WTC11 (cell line): Measurements from ENCODE around the gene TOP2B. TPM values are rescaled to one million over a fixed set of nuclear protein-coding genes. Genes with fewer than 3 reads are reported as not detected.

Source experiments
- ATAC-seq: fragments of 200-7000 bp; cut with Tn5 transposase; 2 replicates; pipeline ENCODE4 v1.10.0; 2021; ENCODE audit warnings: mild to moderate bottlenecking, moderate library complexity
- CTCF ChIA-PET: fragments of 300-600 bp; sonication (Branson Sonifier 250); formaldehyde crosslinking; loops from one replicate; lab custom pipeline; 2021; ENCODE audit warnings: antibody characterized with exemption; lab: Charles Lee
- POLR2A ChIA-PET: fragments of 350-600 bp; sonication (Branson Sonifier 250); formaldehyde crosslinking; loops from one replicate; lab custom pipeline; 2021; ENCODE audit warnings: antibody characterized with exemption; lab: Charles Lee
- DNase-seq: peaks from one replicate; pipeline ENCODE4 v3.0.0; 2021; ENCODE audit warnings: low spot score
- H3K27ac Mint-ChIP-seq: 2 replicates; pipeline ENCODE4 v1.8.0; 2021; ENCODE audit warnings: mixed read lengths
- H3K27me3 Mint-ChIP-seq: 2 replicates; pipeline ENCODE4 v1.8.0; 2021; ENCODE audit warnings: low read depth, mild to moderate bottlenecking, moderate library complexity, mixed read lengths
- H3K36me3 Mint-ChIP-seq: 2 replicates; pipeline ENCODE4 v1.8.0; 2021; ENCODE audit warnings: mixed read lengths
- H3K4me1 Mint-ChIP-seq: 2 replicates; pipeline ENCODE4 v1.8.0; 2022; ENCODE audit warnings: mixed read lengths
- H3K4me3 Mint-ChIP-seq: 2 replicates; pipeline ENCODE4 v1.8.0; 2021; ENCODE audit warnings: mild to moderate bottlenecking, moderate library complexity, mixed read lengths
- H3K9me3 Mint-ChIP-seq: 2 replicates; pipeline ENCODE4 v1.8.0; 2021; ENCODE audit warnings: mixed read lengths
- CREM ChIP-seq: sonication (generic); formaldehyde crosslinking; IDR thresholded peaks from 2 replicates; pipeline ENCODE4 v1.8.1; 2022; ENCODE audit warnings: mild to moderate bottlenecking, missing genetic modification reagents, moderate library complexity
- ELF4 ChIP-seq: sonication (generic); formaldehyde crosslinking; IDR thresholded peaks from 2 replicates; pipeline ENCODE4 v1.8.1; 2022; ENCODE audit warnings: low read depth, mild to moderate bottlenecking, moderate library complexity, missing genetic modification reagents
- GABPB1 ChIP-seq: sonication (generic); formaldehyde crosslinking; IDR thresholded peaks from 2 replicates; pipeline ENCODE4 v1.8.1; 2023; ENCODE audit warnings: mild to moderate bottlenecking, missing genetic modification reagents
- HMGA2 ChIP-seq: fragments of 250-450 bp; sonication (Bioruptor Pico); IDR thresholded peaks from 2 replicates; pipeline ENCODE4 v1.4.0; 2021; ENCODE audit warnings: mild to moderate bottlenecking, moderate library complexity
- JUN ChIP-seq: sonication (generic); formaldehyde crosslinking; IDR thresholded peaks from 2 replicates; pipeline ENCODE4 v1.8.0; 2023; ENCODE audit warnings: mild to moderate bottlenecking, missing genetic modification reagents
- MXD4 ChIP-seq: fragments of 250-450 bp; sonication (Bioruptor Pico); IDR thresholded peaks from 2 replicates; pipeline ENCODE4 v1.8.0; 2021; ENCODE audit warnings: mild to moderate bottlenecking, moderate library complexity, borderline replicate concordance
- NFATC4 ChIP-seq: fragments of 250-450 bp; sonication (Bioruptor Pico); IDR thresholded peaks from 2 replicates; pipeline ENCODE4 v1.9.0; 2021; ENCODE audit warnings: mild to moderate bottlenecking
- NFE2L1 ChIP-seq: sonication (generic); formaldehyde crosslinking; IDR thresholded peaks from 2 replicates; pipeline ENCODE4 v1.8.1; 2023; ENCODE audit warnings: missing genetic modification reagents
- NR1H2 ChIP-seq: sonication (generic); formaldehyde crosslinking; IDR thresholded peaks from 2 replicates; pipeline ENCODE4 v1.9.0; 2021; ENCODE audit warnings: mild to moderate bottlenecking, moderate library complexity, missing genetic modification reagents
- NR2C2 ChIP-seq: sonication (generic); formaldehyde crosslinking; IDR thresholded peaks from 2 replicates; pipeline ENCODE4 v1.8.0; 2022; ENCODE audit warnings: mild to moderate bottlenecking, missing genetic modification reagents
- RELA ChIP-seq: sonication (generic); formaldehyde crosslinking; IDR thresholded peaks from 2 replicates; pipeline ENCODE4 v1.8.1; 2022; ENCODE audit warnings: missing genetic modification reagents, mild to moderate bottlenecking, borderline replicate concordance
- SMAD3 ChIP-seq: sonication (generic); formaldehyde crosslinking; IDR thresholded peaks from 2 replicates; pipeline ENCODE4 v1.8.0; 2022; ENCODE audit warnings: missing genetic modification reagents, mild to moderate bottlenecking, borderline replicate concordance
- ZNF121 ChIP-seq: sonication (generic); formaldehyde crosslinking; IDR thresholded peaks from 2 replicates; pipeline ENCODE4 v1.8.0; 2023; ENCODE audit warnings: missing genetic modification reagents
- ZNF138 ChIP-seq: sonication (generic); formaldehyde crosslinking; conservative IDR thresholded peaks from 2 replicates; pipeline ENCODE4 v1.8.1; 2022; ENCODE audit warnings: mild to moderate bottlenecking, moderate library complexity, missing genetic modification reagents
- ZNF232 ChIP-seq: sonication (generic); formaldehyde crosslinking; IDR thresholded peaks from 2 replicates; pipeline ENCODE4 v1.8.0; 2022; ENCODE audit warnings: mild to moderate bottlenecking, missing genetic modification reagents
- ZNF416 ChIP-seq: fragments of 250-450 bp; sonication (Bioruptor Pico); IDR thresholded peaks from 2 replicates; pipeline ENCODE4 v1.9.0; 2021; ENCODE audit warnings: mild to moderate bottlenecking, inconsistent platforms
- ZNF671 ChIP-seq: fragments of 250-450 bp; sonication (Bioruptor Pico); IDR thresholded peaks from 2 replicates; pipeline ENCODE4 v1.8.0; 2021; ENCODE audit warnings: mild to moderate bottlenecking
- total RNA-seq: library from RNA; stranded (reverse); gene quantifications from 3 replicates; pipeline ENCODE4 v1.2.3, GENCODE V29; 2021
- TF ChIP-seq, protein P1 (sequence below): sonication (generic); formaldehyde crosslinking; IDR thresholded peaks from 2 replicates; pipeline ENCODE4 v1.8.1; 2023; ENCODE audit warnings: mild to moderate bottlenecking, missing genetic modification reagents, moderate library complexity
- TF ChIP-seq, protein P2 (sequence below): sonication (generic); formaldehyde crosslinking; IDR thresholded peaks from 2 replicates; pipeline ENCODE4 v1.8.1; 2022; ENCODE audit warnings: missing genetic modification reagents, borderline replicate concordance
- TF ChIP-seq, protein P3 (sequence below): sonication (generic); formaldehyde crosslinking; IDR thresholded peaks from 2 replicates; pipeline ENCODE4 v1.8.0; 2022; ENCODE audit warnings: mild to moderate bottlenecking, missing genetic modification reagents
- TF ChIP-seq, protein P4 (sequence below): sonication (generic); formaldehyde crosslinking; conservative IDR thresholded peaks from 2 replicates; pipeline ENCODE4 v1.8.1; 2023; ENCODE audit warnings: mild to moderate bottlenecking, low read depth, missing genetic modification reagents, moderate library complexity

TOP2B gene
- total RNA-seq, 1 experiment from 2014 or later, result 151 TPM

DNA sequence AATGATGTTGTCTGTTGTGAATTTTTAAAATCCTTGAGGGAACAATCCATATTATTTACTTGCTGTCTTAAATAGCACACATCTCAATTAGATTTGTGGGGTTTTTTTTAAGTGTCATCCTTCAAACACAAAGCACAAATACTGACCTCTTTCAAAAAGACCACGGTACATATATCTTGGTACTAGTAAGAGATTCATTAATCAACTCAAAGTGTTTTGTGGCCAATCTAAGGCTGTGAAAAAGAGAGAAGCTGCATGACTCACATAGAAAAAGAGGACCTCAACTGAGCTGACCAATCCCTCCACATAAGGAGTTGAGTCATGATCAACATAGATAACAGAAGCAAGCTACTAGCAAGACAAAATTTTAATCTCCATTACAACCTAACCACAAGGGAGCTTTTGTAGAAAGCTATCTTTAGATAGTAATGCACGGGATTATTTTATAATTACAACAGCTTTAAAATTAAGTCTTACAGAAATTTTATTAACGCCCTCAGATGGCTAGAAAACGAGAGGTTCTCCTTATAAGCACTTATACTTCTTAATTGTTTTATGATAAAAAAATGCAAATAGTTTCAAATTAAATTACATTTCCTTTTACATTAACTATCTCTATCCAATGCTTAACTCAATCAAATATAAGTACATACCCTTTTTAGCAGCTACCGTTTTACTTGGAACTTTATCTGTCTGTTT lies 60.5 kb downstream of the TOP2B start:
- Mint-ChIP-seq H3K4me3 (no peak overlapping the region), H3K27me3 (no peaks in the 10 kb centered on the region), H3K4me1 (no peaks in the 10 kb centered on the region), H3K9me3 (no peaks in the 10 kb centered on the region)
- CTCF ChIA-PET, result interaction anchor here (1.9 kb wide), 1 partner anchor 10 kb away, joined by 5 read pairs; no protein-coding TSS in a partner anchor
- DNase-seq, result no peak
- TF ChIP-seq ZNF232 (CRISPR knock-in tag) (no peak), MXD4 (CRISPR knock-in tag) (no peak), JUN (no peak), NR2C2 (CRISPR knock-in tag) (no peak), NFE2L1 (CRISPR knock-in tag) (no peak), NFATC4 (CRISPR knock-in tag) (no peak)
- TF ChIP-seq, all 79 proteins: peak for 0
- POLR2A ChIA-PET, result no interaction called here
- ATAC-seq, result no peak
- peaks cover 66% of the 10 kb centered on the region for H3K36me3 Mint-ChIP-seq
- no peak overlapping the region for H3K27ac Mint-ChIP-seq

DNA sequence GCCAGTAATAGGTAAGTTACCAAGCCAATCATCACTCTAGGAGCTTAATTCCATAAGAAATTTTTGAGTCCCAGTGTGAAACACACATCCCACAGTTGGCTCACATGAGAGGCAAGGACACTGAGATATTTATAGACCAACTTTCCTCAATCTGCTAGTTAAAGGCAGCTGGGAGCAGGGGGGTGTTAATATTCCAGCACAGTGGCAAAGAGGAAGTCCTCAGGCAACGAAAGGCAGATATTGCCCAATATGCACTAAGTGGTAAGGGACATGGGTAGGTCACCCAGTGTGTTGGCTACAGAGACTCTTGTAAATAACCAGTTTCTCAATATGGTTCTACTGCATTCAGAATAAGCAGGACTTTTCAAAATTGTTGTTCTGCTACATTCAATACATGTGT lies 61.0 kb downstream of the TOP2B start:
- no peaks in the 10 kb centered on the region for H3K4me1 Mint-ChIP-seq
- no peak overlapping the region for H3K4me3 Mint-ChIP-seq
- ChIA-PET POLR2A (no interaction called here), CTCF (interaction anchor here (1.9 kb wide), 1 partner anchor 10 kb away, joined by 5 read pairs; no protein-coding TSS in a partner anchor)
- H3K27me3 Mint-ChIP-seq, result no peaks in the 10 kb centered on the region
- no peak overlapping the region for H3K27ac Mint-ChIP-seq
- no peak for TF ChIP-seq HMGA2 (CRISPR knock-in tag)
- TF ChIP-seq, protein P1, sequence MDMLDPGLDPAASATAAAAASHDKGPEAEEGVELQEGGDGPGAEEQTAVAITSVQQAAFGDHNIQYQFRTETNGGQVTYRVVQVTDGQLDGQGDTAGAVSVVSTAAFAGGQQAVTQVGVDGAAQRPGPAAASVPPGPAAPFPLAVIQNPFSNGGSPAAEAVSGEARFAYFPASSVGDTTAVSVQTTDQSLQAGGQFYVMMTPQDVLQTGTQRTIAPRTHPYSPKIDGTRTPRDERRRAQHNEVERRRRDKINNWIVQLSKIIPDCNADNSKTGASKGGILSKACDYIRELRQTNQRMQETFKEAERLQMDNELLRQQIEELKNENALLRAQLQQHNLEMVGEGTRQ (CRISPR knock-in tag), result no peak
- DNase-seq (no peak), ATAC-seq (no peak)
- no peaks in the 10 kb centered on the region for H3K9me3 Mint-ChIP-seq
- H3K36me3 Mint-ChIP-seq, result peaks cover 70% of the 10 kb centered on the region

DNA sequence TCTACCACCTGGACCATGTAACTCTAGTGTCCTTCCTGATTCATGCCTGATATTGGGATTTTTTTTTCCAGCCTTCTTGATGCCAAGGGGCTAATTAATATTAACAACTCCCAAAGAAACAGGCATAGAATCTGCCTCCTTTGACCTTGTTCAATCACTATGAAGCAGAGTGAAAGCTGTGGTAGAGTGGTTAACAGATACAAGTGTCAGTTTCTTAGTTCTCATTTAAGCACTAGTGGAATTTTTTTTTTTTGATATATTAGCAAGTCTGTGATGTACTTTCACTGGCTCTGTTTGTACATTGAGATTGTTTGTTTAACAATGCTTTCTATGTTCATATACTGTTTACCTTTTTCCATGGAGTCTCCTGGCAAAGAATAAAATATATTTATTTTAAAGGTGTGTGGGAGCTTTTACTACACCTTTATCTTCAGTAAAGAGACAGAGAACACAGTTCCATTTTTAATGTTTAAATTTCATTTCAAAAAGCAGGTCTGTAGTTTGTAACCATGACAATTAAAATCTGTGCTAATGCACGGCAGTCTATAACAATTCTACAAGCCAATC lies 67.1 kb downstream of the TOP2B start:
- TF ChIP-seq ZNF121 (CRISPR knock-in tag), result no peak
- no peak for TF ChIP-seq ZNF138 (CRISPR knock-in tag)
- no peak for TF ChIP-seq JUN
- TF ChIP-seq NR2C2 (CRISPR knock-in tag), result no peak
- no peak for TF ChIP-seq ZNF671 (CRISPR knock-in tag)
- no peak for TF ChIP-seq ZNF416 (CRISPR knock-in tag)
- TF ChIP-seq ZNF232 (CRISPR knock-in tag), result no peak
- TF ChIP-seq RELA (CRISPR knock-in tag), result no peak
- TF ChIP-seq ELF4 (CRISPR knock-in tag), result no peak
- TF ChIP-seq GABPB1 (CRISPR knock-in tag), result no peak
- no peak for TF ChIP-seq NFE2L1 (CRISPR knock-in tag)
- TF ChIP-seq, protein P2, sequence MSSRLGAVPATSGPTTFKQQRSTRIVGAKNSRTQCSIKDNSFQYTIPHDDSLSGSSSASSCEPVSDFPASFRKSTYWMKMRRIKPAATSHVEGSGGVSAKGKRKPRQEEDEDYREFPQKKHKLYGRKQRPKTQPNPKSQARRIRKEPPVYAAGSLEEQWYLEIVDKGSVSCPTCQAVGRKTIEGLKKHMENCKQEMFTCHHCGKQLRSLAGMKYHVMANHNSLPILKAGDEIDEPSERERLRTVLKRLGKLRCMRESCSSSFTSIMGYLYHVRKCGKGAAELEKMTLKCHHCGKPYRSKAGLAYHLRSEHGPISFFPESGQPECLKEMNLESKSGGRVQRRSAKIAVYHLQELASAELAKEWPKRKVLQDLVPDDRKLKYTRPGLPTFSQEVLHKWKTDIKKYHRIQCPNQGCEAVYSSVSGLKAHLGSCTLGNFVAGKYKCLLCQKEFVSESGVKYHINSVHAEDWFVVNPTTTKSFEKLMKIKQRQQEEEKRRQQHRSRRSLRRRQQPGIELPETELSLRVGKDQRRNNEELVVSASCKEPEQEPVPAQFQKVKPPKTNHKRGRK (CRISPR knock-in tag), result no peak
- TF ChIP-seq, protein P3, sequence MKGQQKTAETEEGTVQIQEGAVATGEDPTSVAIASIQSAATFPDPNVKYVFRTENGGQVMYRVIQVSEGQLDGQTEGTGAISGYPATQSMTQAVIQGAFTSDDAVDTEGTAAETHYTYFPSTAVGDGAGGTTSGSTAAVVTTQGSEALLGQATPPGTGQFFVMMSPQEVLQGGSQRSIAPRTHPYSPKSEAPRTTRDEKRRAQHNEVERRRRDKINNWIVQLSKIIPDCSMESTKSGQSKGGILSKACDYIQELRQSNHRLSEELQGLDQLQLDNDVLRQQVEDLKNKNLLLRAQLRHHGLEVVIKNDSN (CRISPR knock-in tag), result no peak
- no peak for TF ChIP-seq CREM
- TF ChIP-seq, protein P4, sequence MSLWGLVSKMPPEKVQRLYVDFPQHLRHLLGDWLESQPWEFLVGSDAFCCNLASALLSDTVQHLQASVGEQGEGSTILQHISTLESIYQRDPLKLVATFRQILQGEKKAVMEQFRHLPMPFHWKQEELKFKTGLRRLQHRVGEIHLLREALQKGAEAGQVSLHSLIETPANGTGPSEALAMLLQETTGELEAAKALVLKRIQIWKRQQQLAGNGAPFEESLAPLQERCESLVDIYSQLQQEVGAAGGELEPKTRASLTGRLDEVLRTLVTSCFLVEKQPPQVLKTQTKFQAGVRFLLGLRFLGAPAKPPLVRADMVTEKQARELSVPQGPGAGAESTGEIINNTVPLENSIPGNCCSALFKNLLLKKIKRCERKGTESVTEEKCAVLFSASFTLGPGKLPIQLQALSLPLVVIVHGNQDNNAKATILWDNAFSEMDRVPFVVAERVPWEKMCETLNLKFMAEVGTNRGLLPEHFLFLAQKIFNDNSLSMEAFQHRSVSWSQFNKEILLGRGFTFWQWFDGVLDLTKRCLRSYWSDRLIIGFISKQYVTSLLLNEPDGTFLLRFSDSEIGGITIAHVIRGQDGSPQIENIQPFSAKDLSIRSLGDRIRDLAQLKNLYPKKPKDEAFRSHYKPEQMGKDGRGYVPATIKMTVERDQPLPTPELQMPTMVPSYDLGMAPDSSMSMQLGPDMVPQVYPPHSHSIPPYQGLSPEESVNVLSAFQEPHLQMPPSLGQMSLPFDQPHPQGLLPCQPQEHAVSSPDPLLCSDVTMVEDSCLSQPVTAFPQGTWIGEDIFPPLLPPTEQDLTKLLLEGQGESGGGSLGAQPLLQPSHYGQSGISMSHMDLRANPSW (CRISPR knock-in tag), result no peak
- no peak for TF ChIP-seq NR1H2 (CRISPR knock-in tag)
- no peak for TF ChIP-seq SMAD3 (CRISPR knock-in tag)
- Mint-ChIP-seq H3K27ac (no peak overlapping the region), H3K4me3 (no peak overlapping the region), H3K9me3 (no peaks in the 10 kb centered on the region), H3K36me3 (peaks cover 36% of the 10 kb centered on the region), H3K4me1 (peaks cover 18% of the 10 kb centered on the region), H3K27me3 (no peaks in the 10 kb centered on the region)
- DNase-seq (no peak), ATAC-seq (no peak)
- POLR2A ChIA-PET, result no interaction called here
- CTCF ChIA-PET, result no interaction called here
